ENCODE data around the gene FMR1.

The FMR1 gene

DNA sequence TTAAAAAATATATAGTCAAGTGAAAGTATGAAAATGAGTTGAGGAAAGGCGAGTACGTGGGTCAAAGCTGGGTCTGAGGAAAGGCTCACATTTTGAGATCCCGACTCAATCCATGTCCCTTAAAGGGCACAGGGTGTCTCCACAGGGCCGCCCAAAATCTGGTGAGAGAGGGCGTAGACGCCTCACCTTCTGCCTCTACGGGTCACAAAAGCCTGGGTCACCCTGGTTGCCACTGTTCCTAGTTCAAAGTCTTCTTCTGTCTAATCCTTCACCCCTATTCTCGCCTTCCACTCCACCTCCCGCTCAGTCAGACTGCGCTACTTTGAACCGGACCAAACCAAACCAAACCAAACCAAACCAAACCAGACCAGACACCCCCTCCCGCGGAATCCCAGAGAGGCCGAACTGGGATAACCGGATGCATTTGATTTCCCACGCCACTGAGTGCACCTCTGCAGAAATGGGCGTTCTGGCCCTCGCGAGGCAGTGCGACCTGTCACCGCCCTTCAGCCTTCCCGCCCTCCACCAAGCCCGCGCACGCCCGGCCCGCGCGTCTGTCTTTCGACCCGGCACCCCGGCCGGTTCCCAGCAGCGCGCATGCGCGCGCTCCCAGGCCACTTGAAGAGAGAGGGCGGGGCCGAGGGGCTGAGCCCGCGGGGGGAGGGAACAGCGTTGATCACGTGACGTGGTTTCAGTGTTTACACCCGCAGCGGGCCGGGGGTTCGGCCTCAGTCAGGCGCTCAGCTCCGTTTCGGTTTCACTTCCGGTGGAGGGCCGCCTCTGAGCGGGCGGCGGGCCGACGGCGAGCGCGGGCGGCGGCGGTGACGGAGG is at the start of gene FMR1:
TSS of gene FMR1 (plus strand) at position 728 of the 831 bp plus-strand sequence. CDS start 261 bp downstream, outside the sequence.
- DNase-seq, result peak; percentile 59

DNA sequence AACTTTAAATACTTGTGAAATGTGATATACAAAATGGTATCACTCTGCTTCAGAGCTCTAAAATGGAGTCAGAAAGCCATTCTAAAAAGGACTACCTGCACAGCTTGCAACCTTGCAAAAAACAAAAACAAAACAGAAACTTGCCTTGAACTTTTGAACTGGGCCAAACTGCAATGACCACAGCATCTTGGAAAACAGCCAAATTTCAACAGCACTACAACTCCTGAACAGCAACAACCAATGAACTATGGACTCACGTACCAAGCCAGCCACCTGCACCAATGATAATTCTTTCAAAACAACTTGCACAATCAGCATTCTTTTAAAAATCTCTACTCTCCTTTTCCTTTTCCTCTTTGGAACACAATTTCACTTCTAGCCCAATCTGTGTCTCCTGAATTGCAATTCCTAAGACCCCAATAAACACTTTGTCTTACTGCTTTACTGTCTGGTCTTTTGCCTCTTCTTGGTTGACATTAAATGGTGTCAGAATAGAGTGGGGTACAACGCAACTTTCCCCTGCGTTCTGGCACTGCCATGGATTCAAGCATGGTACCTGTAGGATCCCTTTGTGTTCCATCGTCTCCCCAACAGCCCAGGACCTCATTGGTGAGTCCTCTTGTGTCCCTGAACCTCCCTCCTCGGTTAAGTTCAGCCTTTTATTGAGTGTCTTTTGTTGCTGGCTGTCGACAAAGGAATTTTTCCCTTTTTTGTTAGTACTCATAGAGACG is 35.7 kb upstream of the FMR1 start:
- no peak for DNase-seq

GRCh38 chrX:147876849-147877646 is 34.7 kb upstream of the FMR1 start:
- DNase-seq, result no peak

GRCh38 chrX:147877726-147878125 is 34.0 kb upstream of the FMR1 start:
- DNase-seq, result no peak

DNA sequence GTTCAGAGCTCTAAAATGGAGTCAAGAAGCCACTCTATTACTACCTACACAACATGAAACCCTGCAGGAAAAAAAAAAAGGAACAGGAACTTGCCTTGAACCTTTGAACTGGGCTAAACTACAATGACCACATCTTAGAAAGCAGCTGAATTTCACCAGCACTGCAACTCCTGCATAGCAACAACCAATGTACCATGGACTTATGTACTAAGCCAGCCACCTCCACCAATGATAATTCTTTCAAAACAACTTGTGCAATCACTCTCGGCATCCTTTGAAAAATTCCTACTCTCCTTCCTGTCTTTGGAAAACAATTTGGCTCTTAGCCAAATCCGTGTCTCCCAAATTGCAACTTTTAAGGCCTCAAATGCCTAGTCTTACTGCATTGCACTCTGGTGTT is 26.8 kb upstream of the FMR1 start:
- DNase-seq, result no peak

- no peak for DNase-seq
These were observed 21.0 kb upstream of the FMR1 start for GRCh38 chrX:147890756-147891155.

GRCh38 chrX:147891896-147892295 is 19.8 kb upstream of the FMR1 start:
- DNase-seq, result no peak

DNA sequence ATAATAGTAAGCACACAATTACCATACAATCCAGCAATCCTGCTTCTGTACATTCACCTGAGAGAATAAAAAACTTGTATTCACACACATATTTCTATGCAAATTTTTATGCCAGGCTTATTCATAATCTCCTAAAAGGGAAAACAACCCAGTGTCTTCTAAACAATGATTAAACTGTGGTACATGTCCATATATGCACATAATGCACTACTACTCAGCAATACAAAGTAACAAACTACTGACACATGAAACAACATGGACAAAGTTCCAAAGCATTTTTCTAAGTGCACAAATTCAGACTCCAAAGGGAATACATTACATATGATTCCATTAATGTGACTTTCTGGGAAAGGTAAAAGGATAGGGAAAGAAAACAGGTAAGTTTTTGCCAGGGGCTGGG is 18.0 kb upstream of the FMR1 start:
- DNase-seq, result no peak

DNA sequence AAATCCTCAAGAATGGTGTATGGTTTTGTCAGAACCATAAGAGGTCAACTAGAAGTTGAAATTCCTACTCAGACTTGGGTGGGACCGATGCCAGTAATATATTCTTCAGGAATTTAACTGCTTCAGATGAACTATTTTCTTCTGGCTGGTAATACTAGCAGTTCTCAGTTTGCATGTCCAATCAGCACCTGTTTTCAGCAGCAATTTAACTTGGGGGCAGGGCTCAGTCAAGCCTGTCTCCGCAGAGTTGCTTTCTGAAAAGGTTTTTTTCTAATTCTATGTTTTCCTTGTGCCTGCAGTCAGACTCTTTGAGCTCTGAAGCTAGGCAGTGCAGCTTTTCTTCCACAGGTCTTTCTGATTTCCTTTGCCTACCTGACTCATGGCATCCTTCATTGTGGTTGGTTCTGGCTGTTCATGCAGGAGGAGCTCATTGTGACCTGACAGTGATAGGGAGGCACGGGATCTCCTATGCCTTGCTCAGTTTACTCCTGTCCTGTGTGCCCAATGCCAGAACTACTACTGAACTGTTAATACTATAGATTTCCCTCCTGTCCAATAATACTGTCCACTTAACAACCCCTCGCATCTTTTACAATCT is 17.3 kb upstream of the FMR1 start:
- DNase-seq, result no peak

DNA sequence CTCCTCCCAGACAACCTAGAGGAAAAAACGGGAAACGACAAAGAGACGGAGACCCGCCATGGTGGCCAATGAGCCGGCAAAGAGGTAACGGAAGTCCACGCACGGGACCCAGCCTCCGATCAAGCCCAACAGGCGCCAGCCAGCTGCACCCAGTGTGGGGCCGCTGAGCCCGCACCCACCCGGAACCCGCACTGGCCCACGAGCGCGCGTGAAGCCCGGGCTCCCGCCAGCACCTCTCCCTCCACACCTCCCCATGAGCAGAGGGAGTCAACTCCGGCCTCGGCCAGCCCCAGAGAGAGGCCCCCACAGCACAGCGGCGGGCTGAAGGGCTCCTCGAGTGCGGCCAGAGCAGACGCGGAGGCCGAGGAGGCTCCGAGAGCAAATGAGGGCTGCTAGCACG is 14.6 kb upstream of the FMR1 start:
- DNase-seq, result no peak

DNA sequence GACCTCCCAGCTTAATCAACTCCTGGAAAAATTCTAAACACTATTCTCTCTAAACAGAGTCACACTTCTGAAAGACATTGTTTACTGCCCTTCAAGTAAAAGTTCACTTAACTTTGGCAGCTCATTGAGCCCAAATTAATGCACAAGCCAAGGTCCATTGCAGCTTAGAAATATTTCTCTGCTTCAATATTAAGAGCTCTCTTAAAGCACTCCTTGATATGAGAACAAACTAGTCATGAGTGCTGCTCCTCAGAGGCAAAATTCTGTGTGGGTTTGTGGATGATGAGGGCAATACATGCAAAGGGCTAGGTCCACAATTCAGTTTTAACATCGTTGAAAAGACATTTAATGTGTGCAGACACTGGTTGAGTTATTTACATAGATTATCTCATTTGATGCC is 12.8 kb upstream of the FMR1 start:
- DNase-seq, result no peak

DNA sequence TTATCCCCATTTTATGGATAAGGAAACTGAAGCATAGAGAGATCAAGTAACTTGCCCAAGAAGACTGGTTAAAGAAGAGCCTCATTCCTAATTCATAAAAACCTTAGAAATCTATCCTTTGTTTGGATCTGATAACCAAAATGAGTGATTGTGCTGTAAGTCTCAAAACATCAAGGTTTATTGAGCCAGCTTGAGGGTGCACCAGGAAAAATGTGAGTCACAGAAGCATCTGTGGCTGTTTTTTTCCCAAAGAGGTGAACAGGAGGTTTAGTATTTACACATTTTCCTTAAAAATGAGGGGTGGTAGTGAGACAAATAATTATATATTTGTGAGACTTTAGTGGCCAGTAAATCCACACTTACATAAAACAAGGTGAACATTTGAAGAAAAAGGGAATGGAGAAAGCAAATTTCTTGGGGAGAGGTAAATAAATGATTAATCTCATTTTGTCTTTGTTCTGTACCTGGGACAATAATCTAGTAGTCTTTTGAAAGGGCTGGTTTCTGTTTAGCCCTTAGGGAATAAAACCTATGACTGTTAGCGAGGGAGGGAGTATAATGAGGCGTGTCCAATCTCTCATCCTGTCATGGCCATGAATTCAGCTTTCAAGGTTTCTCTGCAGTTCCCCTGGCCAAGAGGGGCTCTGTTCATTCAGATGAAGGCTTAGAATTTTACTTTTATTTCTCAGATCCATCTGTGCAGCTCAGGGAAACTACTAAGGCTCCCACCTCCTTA is 12.2 kb upstream of the FMR1 start:
- DNase-seq, result no peak

GRCh38 chrX:147900349-147900748 is 11.4 kb upstream of the FMR1 start:
- DNase-seq, result no peak

DNA sequence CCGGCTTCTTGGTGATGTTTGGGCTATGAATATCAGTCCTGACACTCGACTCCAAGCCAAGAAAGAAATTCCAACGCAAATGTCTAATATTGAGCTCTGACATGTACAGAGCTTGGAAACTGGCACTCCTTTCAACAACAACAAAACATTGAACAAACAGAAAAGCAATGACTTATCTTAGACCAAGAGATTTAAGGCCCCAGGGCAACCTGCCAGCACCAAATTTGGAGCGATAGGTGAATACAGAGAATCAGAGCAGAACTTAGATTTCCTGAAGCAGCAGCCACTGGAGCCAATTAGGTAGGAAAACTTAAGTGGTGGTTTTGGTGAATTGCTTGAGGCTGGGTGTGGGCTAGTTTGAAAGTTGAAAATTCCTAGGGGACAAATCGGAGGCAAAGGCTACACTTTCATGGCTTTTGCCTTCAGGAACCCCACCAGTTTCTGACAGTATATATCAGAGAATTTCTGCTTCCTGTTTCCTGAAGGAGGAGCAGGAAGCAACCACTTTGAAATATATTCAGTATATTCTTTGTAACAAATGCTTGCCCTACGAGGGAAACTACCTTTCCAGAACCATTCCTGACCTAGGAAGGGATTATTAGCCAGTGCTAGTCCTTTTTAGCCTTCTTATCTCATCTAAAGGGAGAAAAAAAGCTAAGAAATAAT is 10.1 kb upstream of the FMR1 start:
- no peak for DNase-seq

DNA sequence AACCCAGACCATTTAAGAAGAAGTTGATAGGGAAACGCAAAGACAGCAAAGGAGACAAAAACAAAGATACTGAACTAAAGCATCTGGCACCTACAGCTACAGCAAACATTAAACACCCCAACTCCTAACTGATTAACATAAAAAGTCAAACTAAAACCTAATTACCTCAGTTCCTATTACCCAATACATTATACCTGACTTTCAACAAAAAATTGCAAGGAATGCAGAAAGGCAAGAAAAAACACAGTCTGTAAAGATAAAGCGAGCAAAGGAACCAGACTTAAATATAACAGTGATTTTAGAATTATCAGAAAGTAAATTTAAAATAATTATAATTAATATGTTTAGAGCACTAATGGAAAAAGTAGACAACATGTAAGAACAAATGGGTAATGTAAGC is 9.4 kb upstream of the FMR1 start:
- DNase-seq, result no peak

DNA sequence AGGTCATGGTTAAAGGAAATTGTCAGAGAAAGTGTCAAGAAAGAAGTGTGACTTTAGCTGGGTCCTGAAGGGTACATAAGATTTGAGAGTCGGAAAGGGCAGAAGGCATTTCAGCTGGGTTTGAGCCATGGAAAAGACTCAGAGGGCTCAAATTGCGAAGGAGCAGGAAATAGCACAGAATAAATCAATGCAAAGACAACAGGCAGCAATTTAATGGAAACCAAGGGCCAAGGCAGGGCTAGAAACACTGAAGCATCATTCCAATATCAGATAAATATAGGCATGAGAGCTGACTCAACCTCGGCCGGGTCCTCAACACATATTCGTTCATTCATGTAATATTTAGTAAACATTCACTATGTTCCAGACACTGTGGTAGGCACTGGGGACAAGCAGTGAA is 3.6 kb upstream of the FMR1 start:
- DNase-seq, result no peak

DNA sequence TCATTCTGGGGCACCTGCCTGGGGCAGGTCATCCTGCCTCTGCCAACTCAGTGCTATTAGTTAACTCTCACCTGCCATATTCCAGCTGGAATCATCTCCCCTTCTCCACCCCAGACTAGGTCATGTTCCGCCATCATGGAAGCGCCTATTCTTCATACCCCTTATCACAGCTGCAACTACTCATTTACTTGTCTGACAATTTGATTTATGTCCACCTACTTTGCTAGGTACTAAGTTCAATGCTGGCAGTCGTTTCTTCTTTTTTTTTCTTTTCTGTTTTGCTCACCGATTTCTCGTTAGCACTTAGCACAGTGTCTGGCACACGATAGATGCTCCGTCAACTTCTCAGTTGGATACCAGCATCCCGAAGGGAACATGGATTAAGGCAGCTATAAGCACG is 1.1 kb upstream of the FMR1 start:
- DNase-seq, result no peak

DNA sequence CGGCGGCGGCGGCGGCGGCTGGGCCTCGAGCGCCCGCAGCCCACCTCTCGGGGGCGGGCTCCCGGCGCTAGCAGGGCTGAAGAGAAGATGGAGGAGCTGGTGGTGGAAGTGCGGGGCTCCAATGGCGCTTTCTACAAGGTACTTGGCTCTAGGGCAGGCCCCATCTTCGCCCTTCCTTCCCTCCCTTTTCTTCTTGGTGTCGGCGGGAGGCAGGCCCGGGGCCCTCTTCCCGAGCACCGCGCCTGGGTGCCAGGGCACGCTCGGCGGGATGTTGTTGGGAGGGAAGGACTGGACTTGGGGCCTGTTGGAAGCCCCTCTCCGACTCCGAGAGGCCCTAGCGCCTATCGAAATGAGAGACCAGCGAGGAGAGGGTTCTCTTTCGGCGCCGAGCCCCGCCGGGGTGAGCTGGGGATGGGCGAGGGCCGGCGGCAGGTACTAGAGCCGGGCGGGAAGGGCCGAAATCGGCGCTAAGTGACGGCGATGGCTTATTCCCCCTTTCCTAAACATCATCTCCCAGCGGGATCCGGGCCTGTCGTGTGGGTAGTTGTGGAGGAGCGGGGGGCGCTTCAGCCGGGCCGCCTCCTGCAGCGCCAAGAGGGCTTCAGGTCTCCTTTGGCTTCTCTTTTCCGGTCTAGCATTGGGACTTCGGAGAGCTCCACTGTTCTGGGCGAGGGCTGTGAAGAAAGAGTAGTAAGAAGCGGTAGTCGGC is 528 bp downstream of the FMR1 start:
- no peak for DNase-seq

DNA sequence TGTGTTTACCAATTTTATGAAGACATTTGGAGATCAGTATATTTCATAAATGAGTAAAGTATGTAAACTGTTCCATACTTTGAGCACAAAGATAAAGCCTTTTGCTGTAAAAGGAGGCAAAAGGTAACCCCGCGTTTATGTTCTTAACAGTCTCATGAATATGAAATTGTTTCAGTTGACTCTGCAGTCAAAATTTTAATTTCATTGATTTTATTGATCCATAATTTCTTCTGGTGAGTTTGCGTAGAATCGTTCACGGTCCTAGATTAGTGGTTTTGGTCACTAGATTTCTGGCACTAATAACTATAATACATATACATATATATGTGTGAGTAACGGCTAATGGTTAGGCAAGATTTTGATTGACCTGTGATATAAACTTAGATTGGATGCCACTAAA is 1.9 kb downstream of the FMR1 start:
- DNase-seq, result no peak

GRCh38 chrX:147914591-147914990 is 2.9 kb downstream of the FMR1 start:
- DNase-seq, result no peak

DNA sequence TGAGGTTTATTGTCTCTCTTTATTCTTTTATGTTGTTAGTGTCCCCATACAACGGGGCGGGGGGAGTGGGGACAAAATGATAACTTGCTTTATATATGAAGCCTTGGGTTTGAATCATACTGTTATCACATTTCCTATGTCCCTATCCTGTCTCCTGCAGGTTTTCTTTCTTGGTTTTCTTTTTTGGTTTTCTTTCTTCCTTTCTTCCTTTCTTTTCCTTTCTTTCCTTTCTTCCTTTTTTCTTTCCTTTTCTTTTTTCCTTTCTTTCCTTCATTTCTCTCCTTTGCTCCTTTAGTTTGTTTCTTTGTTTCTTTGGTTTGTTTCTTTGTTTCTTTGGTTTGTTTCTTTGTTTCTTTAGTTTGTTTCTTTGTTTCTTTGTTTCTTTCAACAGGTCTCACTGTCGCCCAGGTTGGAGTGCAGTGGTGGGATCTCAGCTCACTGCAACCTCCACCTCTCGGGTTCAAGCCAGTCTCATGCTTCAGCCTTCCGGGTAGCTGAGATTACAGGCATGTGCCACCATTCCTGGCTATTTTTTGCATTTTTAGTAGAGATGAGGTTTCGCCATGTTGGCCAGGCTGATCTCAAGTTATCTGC is 4.8 kb downstream of the FMR1 start:
- DNase-seq, result no peak
